ENCODE measurements around the gene NAT14.

DNA sequence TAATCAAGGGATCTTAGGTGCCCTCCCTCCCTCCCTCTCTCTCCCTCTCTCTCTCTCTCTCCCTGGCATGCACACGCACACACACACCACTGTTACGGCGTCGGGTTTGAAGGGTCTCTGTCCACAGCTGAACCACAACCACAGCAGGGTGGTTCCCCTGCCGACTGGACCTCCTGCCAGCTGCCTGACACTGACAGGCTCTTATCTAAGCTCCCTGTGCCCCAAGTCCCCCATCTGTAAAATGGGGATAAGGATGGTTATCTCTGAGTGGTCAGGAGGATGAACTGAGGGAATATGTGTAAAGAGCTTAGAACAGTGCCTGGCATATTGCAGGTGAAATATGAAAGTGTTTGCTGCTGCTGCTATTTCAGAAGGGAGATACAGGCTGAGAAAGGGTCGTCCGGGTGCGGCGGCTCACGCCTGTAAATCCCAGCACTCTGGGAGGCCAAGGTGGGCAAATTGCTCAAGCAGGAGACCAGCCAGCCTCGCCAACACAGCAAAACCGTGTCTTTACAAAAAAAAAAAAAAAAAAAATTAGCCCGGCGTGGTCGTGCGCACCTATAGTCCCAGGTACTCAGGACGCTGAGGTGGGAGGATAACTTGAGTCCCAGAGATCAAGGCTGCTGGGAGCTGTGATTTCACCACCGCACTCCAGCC, 41.0 kb upstream of the NAT14 start:
- TF ChIP-seq CTCF (IDR thresholded peaks at IDR 0.05) (no peak), POLR2A (IDR thresholded peaks at IDR 0.05) (no peak), POLR2AphosphoS5 (IDR thresholded peaks at IDR 0.05; ENCODE audit: insufficient read depth in 1 of 2, low read depth in 1 of 2) (no peak)
